Endothelial cell of umbilical vein (primary cell): ENCODE data around the gene TFB2M. TPM values are rescaled to one million over a fixed set of nuclear protein-coding genes. Genes with fewer than 3 reads are reported as not detected.
A peak's percentile ranks its signal among the peaks of the same experiment; 100 is the strongest.

ENCODE experiments used
- BruUV-seq: library from RNA; stranded (reverse); fragments of 400-500 nt; replicated peaks from 2 replicates; lab custom pipeline; 2021; lab: Mats Ljungman, UMichigan
- CTCF ChIA-PET: fragments of 300-600, 350-600 bp; sonication (Branson Sonifier 250); formaldehyde crosslinking; loops from one replicate; lab custom pipeline; 2021; ENCODE audit warnings: antibody characterized with exemption, inconsistent platforms; lab: Charles Lee
- POLR2A ChIA-PET: fragments of 300-600, 350-600 bp; sonication (Branson Sonifier 250); formaldehyde crosslinking; loops from one replicate; lab custom pipeline; 2021; ENCODE audit warnings: antibody characterized with exemption, inconsistent platforms; lab: Charles Lee
- DNase-seq: peaks from one replicate; pipeline ENCODE4 v3.0.0-alpha.2; 2011; ENCODE audit warnings: low read depth, low spot score
- FAIRE-seq: peaks from 2 replicates; lab custom pipeline; 2011; peaks lifted over from hg19 to GRCh38; lab: Jason Lieb, UNC
- H2AFZ ChIP-seq: 2 replicates; pipeline ENCODE4 v1.6.0; 2012; ENCODE audit warnings: low read depth, low read length, control low read depth, inconsistent platforms
- H3K27ac ChIP-seq: 2 replicates; pipeline ENCODE4 v1.5.1; 2011; ENCODE audit warnings: low read depth, mild to moderate bottlenecking, control low read depth, low read length, moderate library complexity; ENCODE audit not compliant: insufficient read depth
- H3K27me3 ChIP-seq, 2 experiments: 2 replicates each; pipeline versions ENCODE4 v1.6.0 to v1.6.1; 2011; ENCODE audit warnings: low read length in 2 of 2, mixed read lengths in 1 of 2; ENCODE audit not compliant: control insufficient read depth in 2 of 2, insufficient read depth in 2 of 2
- H3K36me3 ChIP-seq, 2 experiments: 2 replicates in 1 of 2; 3 replicates in 1 of 2; pipeline ENCODE4 v1.5.1; 2011; ENCODE audit warnings: low read length in 2 of 2, mild to moderate bottlenecking in 1 of 2, moderate library complexity in 1 of 2; ENCODE audit not compliant: control insufficient read depth in 2 of 2, insufficient read depth in 2 of 2; ENCODE audit errors: extremely low read depth in 1 of 2
- H3K4me1 ChIP-seq: 3 replicates; pipeline ENCODE4 v1.5.1; 2011; ENCODE audit warnings: mild to moderate bottlenecking, low read length; ENCODE audit not compliant: control insufficient read depth, insufficient read depth; ENCODE audit errors: extremely low read depth
- H3K4me2 ChIP-seq: 2 replicates; pipeline ENCODE4 v1.6.1; 2011; ENCODE audit warnings: low read length, control low read depth, mixed read lengths; ENCODE audit not compliant: insufficient read depth
- H3K4me3 ChIP-seq, 3 experiments: fragments of 200-600 bp in 1 of 3; sonication (generic), shearing (Covaris generic) in 1 of 3; replicated peaks in 1 of 3; 2 replicates each; pipeline ENCODE4 v1.5.1; 2011 to 2016; ENCODE audit warnings: control low read depth in 3 of 3, low read length in 3 of 3, mild to moderate bottlenecking in 2 of 3, inconsistent platforms in 1 of 3, low read depth in 1 of 3, moderate library complexity in 1 of 3; ENCODE audit not compliant: insufficient read depth in 1 of 3
- H3K79me2 ChIP-seq: 2 replicates; pipeline ENCODE4 v1.6.0; 2012; ENCODE audit warnings: low read length, inconsistent platforms; ENCODE audit not compliant: control insufficient read depth, insufficient read depth
- H3K9ac ChIP-seq: replicated peaks from 2 replicates; pipeline ENCODE3; 2011; ENCODE audit warnings: low read length, control low read depth; ENCODE audit not compliant: insufficient read depth; ENCODE audit errors: extremely low read depth
- H3K9me1 ChIP-seq: replicated peaks from 3 replicates; pipeline ENCODE4 v1.6.0; 2011; ENCODE audit warnings: mild to moderate bottlenecking, low read length; ENCODE audit not compliant: control insufficient read depth, insufficient read depth; ENCODE audit errors: extremely low read depth
- H3K9me3 ChIP-seq: replicated peaks from 2 replicates; pipeline ENCODE4 v1.5.1; 2012; ENCODE audit warnings: low read length, inconsistent platforms; ENCODE audit not compliant: control insufficient read depth, insufficient read depth
- H4K20me1 ChIP-seq: replicated peaks from 2 replicates; pipeline ENCODE3; 2011; ENCODE audit warnings: mild to moderate bottlenecking, low read length; ENCODE audit not compliant: control insufficient read depth, insufficient read depth; ENCODE audit errors: extremely low read depth
- EZH2 ChIP-seq: IDR thresholded peaks from 2 replicates; pipeline ENCODE4 v1.6.1; 2012; ENCODE audit warnings: borderline replicate concordance, low read depth, mild to moderate bottlenecking, moderate library complexity, low read length, inconsistent platforms; ENCODE audit not compliant: severe bottlenecking
- FOS ChIP-seq: IDR thresholded peaks from 2 replicates; pipeline ENCODE4 v1.6.1; 2011; ENCODE audit warnings: mild to moderate bottlenecking, low read length, moderate library complexity, borderline replicate concordance; ENCODE audit not compliant: insufficient read depth
- GATA2 ChIP-seq: IDR thresholded peaks from 2 replicates; pipeline ENCODE4 v1.7.0; 2011; ENCODE audit warnings: low read depth, mild to moderate bottlenecking, moderate library complexity, mixed read lengths, low read length; ENCODE audit not compliant: insufficient read length, insufficient read depth
- JUN ChIP-seq: IDR thresholded peaks from 2 replicates; pipeline ENCODE4 v1.6.1; 2011; ENCODE audit warnings: borderline replicate concordance, low read depth; ENCODE audit not compliant: insufficient read length, insufficient read depth
- MYC ChIP-seq: IDR thresholded peaks from one replicate; pipeline ENCODE4 v1.6.1; 2011; ENCODE audit warnings: mild to moderate bottlenecking, low read depth, low read length
- POLR2A ChIP-seq: IDR thresholded peaks from 2 replicates; pipeline ENCODE4 v1.6.1; 2012; ENCODE audit warnings: low read depth, mild to moderate bottlenecking, control low read depth, low read length
- POLR2AphosphoS5 ChIP-seq: IDR thresholded peaks from 2 replicates; pipeline ENCODE4 v1.6.1; 2012; ENCODE audit warnings: low read depth, mild to moderate bottlenecking, control low read depth, low read length, moderate library complexity; ENCODE audit not compliant: insufficient read depth
- dilution Hi-C: fragments of 300-500 bp; cut with MboI; formaldehyde crosslinking; loops from one replicate; pipeline ENCODE4 v1.15.0; 2019; ENCODE audit warnings: low sequenced_read_pairs; ENCODE audit not compliant: extremely low pct_ligation_motif_present
- intact Hi-C: fragments of 100-400 bp; cut with micrococcal nuclease; formaldehyde crosslinking; loops from one replicate; pipeline ENCODE4 v1.10.0; 2022
- polyA plus RNA-seq, 4 experiments: library from polyadenylated mRNA; depleted of rRNA in 3 of 4; stranded (reverse) in 3 of 4; unstranded in 1 of 4; fragments of >200 nt; gene quantifications; 2 replicates each; pipeline versions ENCODE4 v1.2.1 to v1.2.3, GENCODE V29; 2011 to 2012; ENCODE audit warnings: missing spikeins in 1 of 4
- total RNA-seq: library from RNA; stranded (reverse); gene quantifications from 2 replicates; pipeline ENCODE4 v1.2.3, GENCODE V29; 2021
- TF ChIP-seq, protein P1 (sequence below), 2 donors: IDR thresholded peaks; 1 replicate in 1 of 2; 2 replicates in 1 of 2; pipeline ENCODE4 v1.5.1; 2011; ENCODE audit warnings: low read length in 2 of 2, mild to moderate bottlenecking in 2 of 2, moderate library complexity in 2 of 2, control low read depth in 1 of 2, inconsistent platforms in 1 of 2, low read depth in 1 of 2; ENCODE audit not compliant: insufficient read depth in 1 of 2; ENCODE audit errors: extremely low read depth in 1 of 2
- TF ChIP-seq, protein P2 (sequence below): IDR thresholded peaks from 2 replicates; pipeline ENCODE4 v1.6.1; 2011; ENCODE audit not compliant: insufficient read depth, insufficient read length

The TFB2M gene
- total and polyA plus RNA-seq, 2 donors (not counting 3 experiments of a cell fraction or from before 2014, with no cell fraction given): 8.4 to 14.8 TPM

DNA sequence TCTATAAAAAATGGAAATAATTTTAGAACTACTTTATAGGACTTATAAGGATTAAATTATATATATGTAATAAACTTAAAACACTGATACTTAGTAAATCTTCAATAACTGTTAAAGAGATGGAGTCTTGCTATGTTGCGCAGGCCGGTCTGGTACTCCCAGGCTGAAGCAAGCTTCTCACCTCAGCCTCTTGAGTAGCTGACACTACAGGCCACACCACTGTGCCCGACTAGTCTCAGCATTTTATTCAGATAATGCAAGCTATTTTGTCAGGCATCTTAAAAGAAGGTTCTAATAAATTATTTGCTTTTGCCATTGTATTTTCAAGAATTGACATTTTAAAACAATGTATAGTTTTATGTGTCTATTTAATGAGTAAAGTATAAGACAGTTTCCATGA lies 21.0 kb upstream of the TFB2M start:
- Histone ChIP-seq H3K36me3 (peaks cover 2 to 3% of the 10 kb centered on the region in 2 experiments), H3K4me2 (peak overlapping the region; percentile 84), H2AFZ (no peak overlapping the region), H3K4me1 (peaks cover 24% of the 10 kb centered on the region), H3K79me2 (peaks cover 37% of the 10 kb centered on the region), H4K20me1 (no peaks in the 10 kb centered on the region), H3K9me1 (no peaks in the 10 kb centered on the region), H3K4me3 (peak overlapping the region in 1 of 3 experiments; percentile 40), H3K27me3 (no peaks in the 10 kb centered on the region), H3K9ac (peak overlapping the region; percentile 79), H3K27ac (peak overlapping the region; percentile 91), H3K9me3 (no peaks in the 10 kb centered on the region)
- FAIRE-seq (no peak), DNase-seq (no peak)
- ChIA-PET CTCF (interaction anchor here (0.7 to 2.3 kb wide), 4 partner anchors 8 to 29 kb away, joined by 3 to 9 read pairs (median 6); partner anchors contain the start of genes CNST and TFB2M), POLR2A (no interaction called here)
- no peak for TF ChIP-seq GATA2
- TF ChIP-seq EZH2: no peak
- TF ChIP-seq POLR2AphosphoS5: no peak
- TF ChIP-seq FOS: no peak
- no peak for TF ChIP-seq POLR2A
- TF ChIP-seq, protein P1, sequence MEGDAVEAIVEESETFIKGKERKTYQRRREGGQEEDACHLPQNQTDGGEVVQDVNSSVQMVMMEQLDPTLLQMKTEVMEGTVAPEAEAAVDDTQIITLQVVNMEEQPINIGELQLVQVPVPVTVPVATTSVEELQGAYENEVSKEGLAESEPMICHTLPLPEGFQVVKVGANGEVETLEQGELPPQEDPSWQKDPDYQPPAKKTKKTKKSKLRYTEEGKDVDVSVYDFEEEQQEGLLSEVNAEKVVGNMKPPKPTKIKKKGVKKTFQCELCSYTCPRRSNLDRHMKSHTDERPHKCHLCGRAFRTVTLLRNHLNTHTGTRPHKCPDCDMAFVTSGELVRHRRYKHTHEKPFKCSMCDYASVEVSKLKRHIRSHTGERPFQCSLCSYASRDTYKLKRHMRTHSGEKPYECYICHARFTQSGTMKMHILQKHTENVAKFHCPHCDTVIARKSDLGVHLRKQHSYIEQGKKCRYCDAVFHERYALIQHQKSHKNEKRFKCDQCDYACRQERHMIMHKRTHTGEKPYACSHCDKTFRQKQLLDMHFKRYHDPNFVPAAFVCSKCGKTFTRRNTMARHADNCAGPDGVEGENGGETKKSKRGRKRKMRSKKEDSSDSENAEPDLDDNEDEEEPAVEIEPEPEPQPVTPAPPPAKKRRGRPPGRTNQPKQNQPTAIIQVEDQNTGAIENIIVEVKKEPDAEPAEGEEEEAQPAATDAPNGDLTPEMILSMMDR (IDR thresholded peaks at IDR 0.05; ENCODE audit: extremely low read depth in 1 of 2, insufficient read depth in 1 of 2, low read depth in 1 of 2, low read length in 2 of 2): no peak
- TF ChIP-seq JUN: no peak
- TF ChIP-seq, protein P2, sequence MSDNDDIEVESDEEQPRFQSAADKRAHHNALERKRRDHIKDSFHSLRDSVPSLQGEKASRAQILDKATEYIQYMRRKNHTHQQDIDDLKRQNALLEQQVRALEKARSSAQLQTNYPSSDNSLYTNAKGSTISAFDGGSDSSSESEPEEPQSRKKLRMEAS: no peak
- no peak for TF ChIP-seq MYC
- dilution Hi-C loops (no loop called here), intact Hi-C loops (loop anchor here (1.0 kb wide), 1 partner anchor 18 kb away; no protein-coding TSS in a partner anchor)
- no TSS peak for BruUV-seq
